Testis (tissue), 3 donors: Measurements from ENCODE around the gene PAPPA. TPM values are rescaled to one million over a fixed set of nuclear protein-coding genes. Genes with fewer than 3 reads are reported as not detected.

ENCODE experiments used
- DNase-seq: peaks from one replicate; pipeline ENCODE4 v3.0.0-alpha.2; 2019
- H3K27ac ChIP-seq, 2 donors: fragments of 200-600 bp; sonication (generic); one replicate each; pipeline ENCODE4 v1.5.1; 2019
- H3K27me3 ChIP-seq: fragments of 200-600 bp; sonication (generic); one replicate; pipeline ENCODE4 v1.5.1; 2019
- H3K36me3 ChIP-seq: fragments of 200-600 bp; sonication (generic); one replicate; pipeline ENCODE4 v1.5.1; 2017; ENCODE audit warnings: low read depth; ENCODE audit errors: missing control alignments
- H3K4me1 ChIP-seq: fragments of 200-600 bp; sonication (generic); one replicate; pipeline ENCODE4 v1.5.1; 2019
- H3K4me3 ChIP-seq, 2 donors: fragments of 200-600 bp; sonication (generic); one replicate each; pipeline ENCODE4 v1.5.1; 2017 to 2019
- H3K9me3 ChIP-seq: fragments of 200-600 bp; sonication (generic); one replicate; pipeline ENCODE4 v1.5.1; 2017
- CTCF ChIP-seq, 3 experiments: fragments of 450-650 bp in 2 of 3; fragments of 200-600 bp in 1 of 3; sonication (generic) in 1 of 3; IDR thresholded peaks; one replicate each; pipeline ENCODE4 v1.5.1; 2016 to 2019; ENCODE audit warnings: antibody characterized with exemption in 3 of 3, mild to moderate bottlenecking in 2 of 3, moderate library complexity in 1 of 3
- POLR2A ChIP-seq: fragments of 450-650 bp; IDR thresholded peaks from one replicate; pipeline ENCODE4 v1.6.1; 2017; ENCODE audit warnings: antibody characterized with exemption, mild to moderate bottlenecking, moderate library complexity
- WGBS, 2 donors: methylation state at CpG; one replicate each; pipeline ENCODE4 v1.1.5; 2018; 5-methylcytosine and 5-hydroxymethylcytosine counted together
- intact Hi-C: fragments of 100-400 bp; cut with DNase I; formaldehyde crosslinking; loops from one replicate; pipeline ENCODE4 v1.15.1; 2023; ENCODE audit warnings: low total_unique reads
- polyA plus RNA-seq: library from polyadenylated mRNA; stranded (reverse); fragments of 350-450 nt; fragmentation: Illumina TruSeq; extraction: RNeasy Lipid Tissue Mini Kit (QIAGEN cat#74804); gene quantifications from one replicate; pipeline ENCODE4 v1.2.3, GENCODE V29; 2014; ENCODE audit warnings: low read depth, low replicate concordance; ENCODE audit not compliant: insufficient read depth
- total RNA-seq, 2 donors: library from RNA; depleted of rRNA; stranded (reverse); fragments of >200 nt; gene quantifications; one replicate each; pipeline ENCODE4 v1.2.3, GENCODE V29; 2016

Gene PAPPA
- total and polyA plus RNA-seq, 3 donors from 2014 or later: 1.9 to 5.1 (median 4.1) TPM

- Histone ChIP-seq H3K4me1 (peaks cover 3% of the 10 kb centered on the region), H3K36me3 (no peaks in the 10 kb centered on the region), H3K4me3 (no peak overlapping the region), H3K9me3 (no peaks in the 10 kb centered on the region), H3K27ac (no peak overlapping the region), H3K27me3 (no peaks in the 10 kb centered on the region)
- 93 to 96% methylated on average over 2 of the region's 2 CpGs for WGBS, 2 donors
- TF ChIP-seq POLR2A: no peak
- intact Hi-C loops: no loop called here
- DNase-seq: no peak
Measured at GRCh38 chr9:116269250-116269649, 115.7 kb downstream of the PAPPA start.

GRCh38 chr9:116270546-116270945 lies 117.0 kb downstream of the PAPPA start:
- Histone ChIP-seq H3K27ac (no peak overlapping the region), H3K9me3 (no peaks in the 10 kb centered on the region), H3K4me1 (peaks cover 5% of the 10 kb centered on the region), H3K27me3 (no peaks in the 10 kb centered on the region), H3K4me3 (no peak overlapping the region), H3K36me3 (no peaks in the 10 kb centered on the region)
- intact Hi-C loops: no loop called here
- no peak for DNase-seq
- no peak for TF ChIP-seq POLR2A
- no peak for TF ChIP-seq CTCF (IDR thresholded peaks at IDR 0.05)
- 83 to 95% methylated on average over 3 of the region's 3 CpGs for WGBS, 2 donors

- Histone ChIP-seq H3K36me3 (no peaks in the 10 kb centered on the region), H3K4me3 (no peak overlapping the region), H3K27ac (no peak overlapping the region), H3K4me1 (peaks cover 5% of the 10 kb centered on the region), H3K9me3 (no peaks in the 10 kb centered on the region), H3K27me3 (no peaks in the 10 kb centered on the region)
- WGBS, 2 donors: 91 to 93% methylated on average over 7 of the region's 7 CpGs
- TF ChIP-seq POLR2A: no peak
- DNase-seq: no peak
- intact Hi-C loops: no loop called here
Measured at GRCh38 chr9:116271340-116271739, 117.7 kb downstream of the PAPPA start.

- no peak for DNase-seq
- H3K27ac ChIP-seq: no peak overlapping the region
- H3K9me3 ChIP-seq: no peaks in the 10 kb centered on the region
- 76 to 80% methylated on average over 5 of the region's 5 CpGs for WGBS, 2 donors
- TF ChIP-seq POLR2A (no peak), CTCF (IDR thresholded peaks at IDR 0.05) (no peak)
- H3K4me3 ChIP-seq: no peak overlapping the region
- no peaks in the 10 kb centered on the region for H3K36me3 ChIP-seq
- H3K27me3 ChIP-seq: no peaks in the 10 kb centered on the region
- peaks cover 5% of the 10 kb centered on the region for H3K4me1 ChIP-seq
- intact Hi-C loops: no loop called here
Measured at GRCh38 chr9:116271991-116272390, 118.4 kb downstream of the PAPPA start.

- WGBS, 2 donors: 49 to 69% methylated on average over 2 of the region's 2 CpGs
- Histone ChIP-seq H3K27ac (no peak overlapping the region), H3K9me3 (no peaks in the 10 kb centered on the region), H3K4me1 (peaks cover 5% of the 10 kb centered on the region), H3K27me3 (no peaks in the 10 kb centered on the region), H3K4me3 (no peak overlapping the region), H3K36me3 (no peaks in the 10 kb centered on the region)
- TF ChIP-seq CTCF (IDR thresholded peaks at IDR 0.05) (no peak), POLR2A (no peak)
- intact Hi-C loops: no loop called here
- no peak for DNase-seq
Measured at GRCh38 chr9:116274293-116274692, 120.7 kb downstream of the PAPPA start.

GRCh38 chr9:116275418-116276195 lies 122.0 kb downstream of the PAPPA start:
- TF ChIP-seq CTCF (IDR thresholded peaks at IDR 0.05): no peak
- TF ChIP-seq POLR2A: no peak
- WGBS, 2 donors: 72% methylated on average over 6 of the region's 6 CpGs
- no peak for DNase-seq
- Histone ChIP-seq H3K9me3 (no peaks in the 10 kb centered on the region), H3K36me3 (no peaks in the 10 kb centered on the region), H3K27ac (no peak overlapping the region), H3K4me1 (peaks cover 5% of the 10 kb centered on the region), H3K4me3 (no peak overlapping the region), H3K27me3 (no peaks in the 10 kb centered on the region)
- intact Hi-C loops: no loop called here
